Measurements from ENCODE around the gene TEAD3. TPM values are rescaled to one million over a fixed set of nuclear protein-coding genes. Genes with fewer than 3 reads are reported as not detected.
"Not testable (repeated sequence)": the region's sequence is repeated elsewhere in the genome, so short reads cannot be mapped to it uniquely, and the experiment has no call there.

The TEAD3 gene
- total RNA-seq (1 to 10 TPM; 1.8 to 6.4 TPM), polyA plus RNA-seq (ENCODE audit: insufficient read length in 2 of 2) (1 to 10 TPM; 7.2 to 8.7 TPM)
- long read RNA-seq, donor 1 = 0 reads
- long read RNA-seq, donor 2 = 0 reads
- long read RNA-seq, donor 3 = 0 reads
- long read RNA-seq, donor 4, partial matches to known transcripts = 0 of 8 reads
- long read RNA-seq, donor 4, other reads (novel, unspliced or antisense) = 8 of 8 reads

DNA sequence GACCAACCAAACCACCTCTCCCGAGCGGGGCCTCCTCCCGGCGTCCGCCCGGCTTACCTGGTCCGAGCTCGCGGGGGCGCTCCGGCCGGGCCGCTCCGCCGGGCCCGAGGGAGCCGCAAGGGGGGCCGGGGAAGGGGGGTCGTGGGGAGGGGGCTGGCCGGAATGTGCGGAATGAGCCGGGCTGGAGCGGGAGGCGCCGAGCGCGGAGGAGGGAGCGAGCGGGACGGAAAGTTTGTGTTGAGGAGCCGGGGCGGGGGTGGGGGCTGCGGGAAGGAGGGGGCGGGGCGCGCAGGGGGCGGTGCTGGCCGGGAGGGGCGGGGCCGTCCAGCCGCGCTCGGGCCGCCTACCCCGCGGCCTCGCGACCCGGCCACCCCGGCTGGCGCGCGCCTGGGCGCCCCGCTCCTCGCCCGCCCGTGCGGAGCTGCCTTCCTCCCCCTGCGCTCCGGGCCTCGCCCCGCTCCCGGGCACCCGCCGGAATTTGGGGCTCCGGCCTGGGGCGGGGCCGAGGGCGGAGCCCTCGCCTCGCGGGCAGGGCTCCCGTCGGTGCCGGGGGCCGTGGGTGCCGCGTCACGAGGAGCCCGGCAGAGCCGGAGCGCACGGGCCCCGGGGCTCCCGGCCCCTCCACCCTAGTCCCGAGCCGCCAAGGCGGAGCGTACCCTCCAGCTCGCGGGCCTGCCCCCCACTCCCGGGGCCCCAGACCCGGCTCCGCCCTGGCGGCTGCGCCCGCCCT lies at the start of gene TEAD3:
Gene TEAD3 (minus strand): TSS at position 239 of the 730 bp plus-strand sequence.
- peaks cover 2% of the 10 kb centered on the region for H3K36me3 ChIP-seq (ENCODE audit: control insufficient read depth, insufficient read depth, low read length)
- H3K9me3 ChIP-seq (ENCODE audit: control insufficient read depth, insufficient read depth, low read length) = no peaks in the 10 kb centered on the region
- peak in 2 of 6 donors; percentile 27 to 69 for DNase-seq (ENCODE audit: low read depth in 4 of 6, low spot score in 6 of 6)
- under 1% methylated on average over 64 of the region's 98 CpGs for WGBS (ENCODE audit: insufficient coverage)
- peaks cover 24% of the 10 kb centered on the region for H3K27me3 ChIP-seq (ENCODE audit: control insufficient read depth, insufficient read depth, low read length)
- peaks cover 36% of the 10 kb centered on the region for H3K4me1 ChIP-seq (ENCODE audit: control insufficient read depth, insufficient read depth, low read length)
- H3K27ac ChIP-seq (ENCODE audit: low read depth, low read length) = peak within 1 kb of the TSS; percentile 57
- peak within 1 kb of the TSS; percentile 57 for H3K4me3 ChIP-seq (ENCODE audit: low read depth, low read length)

DNA sequence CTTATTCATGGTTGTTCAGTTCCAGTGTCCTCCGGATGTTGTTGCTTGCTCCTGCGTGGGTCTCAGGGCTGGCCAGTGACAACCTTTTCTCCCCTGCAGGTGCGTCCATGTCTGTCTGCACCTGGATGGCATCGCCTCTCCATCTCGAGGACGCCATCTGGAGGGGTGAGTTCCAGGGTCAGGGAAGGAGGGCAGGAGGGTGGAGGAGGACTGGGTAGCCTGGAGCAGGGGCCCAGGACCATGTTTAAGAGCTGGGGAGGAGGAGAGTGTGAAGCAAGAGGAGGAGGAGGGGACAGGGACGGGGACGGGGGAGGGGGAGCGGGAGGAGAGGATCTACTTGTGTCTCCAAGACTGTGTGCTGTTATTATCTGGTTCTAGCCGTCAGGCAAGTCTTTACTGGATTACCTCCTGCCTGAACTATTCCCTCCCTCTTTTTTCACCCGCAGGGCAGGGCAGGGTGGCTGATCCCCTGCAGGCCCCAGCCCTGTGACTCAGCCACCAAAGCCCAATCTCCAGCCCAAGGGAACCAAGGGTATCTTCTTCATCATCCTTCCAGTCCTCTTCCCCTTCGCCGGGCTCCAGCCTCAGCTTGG lies 48.0 kb upstream of the TEAD3 start:
- DNase-seq (ENCODE audit: low read depth in 4 of 6, low spot score in 6 of 6) = no peak
- 60% methylated on average over 9 of the region's 13 CpGs for WGBS (ENCODE audit: insufficient coverage)

DNA sequence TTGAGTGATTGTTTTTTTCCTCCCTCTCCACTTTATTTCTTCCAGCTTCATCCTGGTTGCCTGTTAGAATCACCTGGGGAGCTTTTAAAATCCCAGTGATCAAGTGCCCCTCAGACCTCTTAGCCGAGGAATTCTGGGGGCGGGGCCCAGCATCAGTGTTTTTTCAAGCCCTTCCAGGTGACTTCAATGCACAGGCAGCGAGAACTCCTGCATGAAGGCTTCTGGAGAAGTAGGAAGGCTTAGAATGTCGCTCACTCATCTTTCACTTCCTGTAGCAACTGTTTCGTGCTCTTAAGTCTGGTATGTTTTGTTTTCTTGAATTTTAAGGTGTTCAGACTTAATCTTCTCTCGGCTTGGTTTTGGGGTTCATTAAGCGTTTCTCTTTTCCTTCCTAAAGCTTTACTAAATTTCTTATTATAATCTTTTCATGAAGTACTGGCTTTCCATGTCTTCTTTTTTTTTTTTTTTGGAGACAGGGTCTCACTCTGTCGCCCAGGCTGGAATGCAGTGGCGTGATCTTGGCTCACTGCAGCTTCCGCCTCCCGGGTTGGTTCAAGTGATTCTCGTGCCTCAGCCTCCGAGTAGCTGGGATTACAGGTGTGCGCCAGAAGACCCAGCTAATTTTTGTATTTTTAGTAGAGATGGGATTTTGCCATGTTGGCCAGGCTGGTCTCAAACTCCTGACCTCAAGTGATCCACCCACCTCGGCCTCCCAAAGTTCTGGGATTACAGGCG lies 46.7 kb upstream of the TEAD3 start:
- H3K4me3 ChIP-seq (ENCODE audit: low read depth, low read length) = no peak overlapping the region
- DNase-seq (ENCODE audit: low read depth in 4 of 6, low spot score in 6 of 6) = no peak
- H3K36me3 ChIP-seq (ENCODE audit: control insufficient read depth, insufficient read depth, low read length) = no peaks in the 10 kb centered on the region
- H3K27ac ChIP-seq (ENCODE audit: low read depth, low read length) = no peak overlapping the region
- H3K9me3 ChIP-seq (ENCODE audit: control insufficient read depth, insufficient read depth, low read length) = no peaks in the 10 kb centered on the region
- no peaks in the 10 kb centered on the region for H3K27me3 ChIP-seq (ENCODE audit: control insufficient read depth, insufficient read depth, low read length)
- 86% methylated on average over 10 of the region's 16 CpGs for WGBS (ENCODE audit: insufficient coverage)
- no peaks in the 10 kb centered on the region for H3K4me1 ChIP-seq (ENCODE audit: control insufficient read depth, insufficient read depth, low read length)

More for the DNA sequence above, 48.0 kb upstream of the TEAD3 start:
- no peaks in the 10 kb centered on the region for H3K27me3 ChIP-seq (ENCODE audit: control insufficient read depth, insufficient read depth, low read length)
- no peaks in the 10 kb centered on the region for H3K9me3 ChIP-seq (ENCODE audit: control insufficient read depth, insufficient read depth, low read length)
- no peak overlapping the region for H3K27ac ChIP-seq (ENCODE audit: low read depth, low read length)
- no peaks in the 10 kb centered on the region for H3K36me3 ChIP-seq (ENCODE audit: control insufficient read depth, insufficient read depth, low read length)
- no peaks in the 10 kb centered on the region for H3K4me1 ChIP-seq (ENCODE audit: control insufficient read depth, insufficient read depth, low read length)
- no peak overlapping the region for H3K4me3 ChIP-seq (ENCODE audit: low read depth, low read length)

DNA sequence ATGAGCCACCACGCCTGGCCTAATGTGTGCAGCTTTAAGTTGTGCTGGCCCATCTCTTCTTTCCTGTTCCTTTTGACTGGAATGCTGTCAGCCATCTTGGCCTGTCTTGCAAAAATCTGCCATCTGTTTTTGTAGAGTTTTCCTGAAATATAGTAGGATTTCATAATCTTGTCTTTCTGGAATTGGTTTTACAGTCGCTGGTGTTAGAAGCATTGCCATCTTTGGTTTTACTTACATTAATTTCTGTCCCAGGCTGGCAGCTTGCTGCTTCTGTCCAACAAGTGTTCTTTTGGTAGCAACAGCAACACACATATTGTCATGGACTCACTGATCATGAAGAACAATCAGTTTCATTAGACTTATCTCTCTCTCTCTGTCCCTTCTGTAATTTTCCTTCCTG lies 45.0 kb upstream of the TEAD3 start:
- Histone ChIP-seq H3K9me3 (ENCODE audit: control insufficient read depth, insufficient read depth, low read length) (no peaks in the 10 kb centered on the region), H3K4me3 (ENCODE audit: low read depth, low read length) (no peak overlapping the region), H3K4me1 (ENCODE audit: control insufficient read depth, insufficient read depth, low read length) (no peaks in the 10 kb centered on the region), H3K27me3 (ENCODE audit: control insufficient read depth, insufficient read depth, low read length) (no peaks in the 10 kb centered on the region), H3K27ac (ENCODE audit: low read depth, low read length) (no peak overlapping the region), H3K36me3 (ENCODE audit: control insufficient read depth, insufficient read depth, low read length) (no peaks in the 10 kb centered on the region)
- WGBS (ENCODE audit: insufficient coverage) = 96% methylated on average over 2 of the region's 2 CpGs
- peak in 1 of 6 donors; percentile 53 for DNase-seq (ENCODE audit: low read depth in 4 of 6, low spot score in 6 of 6)

DNA sequence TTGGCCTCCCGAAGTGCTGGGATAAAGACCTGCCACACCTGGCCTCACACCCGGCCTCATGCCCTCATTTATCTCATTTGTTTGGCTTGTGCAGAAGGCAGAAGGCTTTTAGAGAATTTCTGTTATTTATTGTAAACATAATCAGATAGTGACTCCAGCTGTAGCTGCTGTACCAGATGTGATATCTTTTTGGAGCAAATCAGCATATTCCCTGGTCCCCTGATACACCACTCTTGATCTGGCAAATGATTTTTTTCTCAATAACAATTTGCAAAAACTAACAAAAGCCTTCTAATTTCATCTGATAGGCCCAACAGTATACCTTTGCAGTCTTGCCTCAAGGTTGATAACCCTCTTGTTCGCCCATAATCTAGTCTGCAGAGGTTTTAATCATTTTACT lies 42.3 kb upstream of the TEAD3 start:
- Histone ChIP-seq H3K9me3 (ENCODE audit: control insufficient read depth, insufficient read depth, low read length) (no peaks in the 10 kb centered on the region), H3K4me3 (ENCODE audit: low read depth, low read length) (no peak overlapping the region), H3K4me1 (ENCODE audit: control insufficient read depth, insufficient read depth, low read length) (peaks cover 7% of the 10 kb centered on the region), H3K27me3 (ENCODE audit: control insufficient read depth, insufficient read depth, low read length) (no peaks in the 10 kb centered on the region), H3K27ac (ENCODE audit: low read depth, low read length) (no peak overlapping the region), H3K36me3 (ENCODE audit: control insufficient read depth, insufficient read depth, low read length) (no peaks in the 10 kb centered on the region)
- WGBS (ENCODE audit: insufficient coverage) = no CpG with 5 or more reads among the region's 3 CpGs
- peak in 1 of 6 donors; percentile 21 for DNase-seq (ENCODE audit: low read depth in 4 of 6, low spot score in 6 of 6)

DNA sequence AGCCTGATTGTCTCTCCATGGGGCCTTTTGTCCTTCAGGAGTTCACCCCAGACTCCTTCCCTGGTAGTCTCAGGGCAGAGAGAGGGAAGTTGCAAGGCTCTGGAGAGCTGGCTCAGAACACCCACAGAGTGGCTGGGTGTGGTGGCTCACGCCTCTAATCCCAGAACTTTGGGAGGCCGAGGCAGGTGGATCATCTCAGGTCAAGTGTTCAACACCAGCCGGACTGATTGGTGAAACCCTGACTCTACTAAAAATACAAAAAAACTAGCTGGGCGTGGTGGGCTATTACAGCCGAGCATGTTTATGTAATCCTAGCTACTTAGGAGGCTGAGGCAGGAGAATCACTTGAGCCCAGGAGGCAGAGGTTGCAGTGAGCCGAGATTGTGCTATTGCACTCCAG lies 39.0 kb upstream of the TEAD3 start:
- peaks cover 11% of the 10 kb centered on the region for H3K4me1 ChIP-seq (ENCODE audit: control insufficient read depth, insufficient read depth, low read length)
- not testable (repeated sequence) for H3K27ac ChIP-seq (ENCODE audit: low read depth, low read length); DNase-seq (ENCODE audit: low read depth in 4 of 6, low spot score in 6 of 6); H3K27me3 ChIP-seq (ENCODE audit: control insufficient read depth, insufficient read depth, low read length); H3K36me3 ChIP-seq (ENCODE audit: control insufficient read depth, insufficient read depth, low read length); H3K4me3 ChIP-seq (ENCODE audit: low read depth, low read length); H3K9me3 ChIP-seq (ENCODE audit: control insufficient read depth, insufficient read depth, low read length)
- WGBS (ENCODE audit: insufficient coverage) = 94% methylated on average over 2 of the region's 6 CpGs

DNA sequence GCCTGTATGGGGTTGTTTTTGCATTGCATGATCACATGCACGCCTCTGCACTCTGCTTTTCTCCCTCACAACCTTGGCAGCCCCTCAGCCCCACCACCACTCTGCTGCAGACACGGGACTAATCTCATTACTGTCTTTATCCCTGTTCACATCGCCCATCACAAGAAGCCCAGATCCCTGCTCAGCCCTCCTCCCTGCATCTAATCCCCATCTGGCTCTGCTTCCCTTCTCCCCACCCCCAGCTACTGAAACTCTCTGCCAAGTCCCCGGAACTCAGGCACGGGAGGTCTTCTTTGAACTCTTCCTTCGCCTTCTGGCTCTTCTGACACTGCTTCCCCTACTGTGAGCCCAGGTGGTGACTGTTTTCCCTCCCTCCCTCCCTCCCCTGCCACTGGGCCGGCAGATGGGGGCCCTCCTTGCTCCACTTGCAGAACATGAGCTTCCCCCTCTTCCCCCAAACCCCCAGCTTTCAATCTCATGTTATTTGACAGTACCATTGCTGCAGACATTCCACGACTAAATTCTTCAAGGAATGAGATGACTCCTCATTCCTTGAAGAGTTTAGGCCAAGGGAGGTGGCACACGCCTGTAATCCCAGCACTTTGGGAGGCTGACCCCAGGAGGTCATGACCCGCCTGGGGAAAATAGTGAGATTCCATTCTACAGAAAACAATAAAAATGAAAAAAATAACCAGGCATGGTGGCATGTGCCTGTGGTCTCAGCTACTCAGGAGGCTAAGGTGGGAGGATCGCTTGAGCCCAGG lies 37.7 kb upstream of the TEAD3 start:
- H3K9me3 ChIP-seq (ENCODE audit: control insufficient read depth, insufficient read depth, low read length) = no peaks in the 10 kb centered on the region
- DNase-seq (ENCODE audit: low read depth in 4 of 6, low spot score in 6 of 6) = peak in 4 of 6 donors; percentile 13 to 91 (median 49)
- no peaks in the 10 kb centered on the region for H3K27me3 ChIP-seq (ENCODE audit: control insufficient read depth, insufficient read depth, low read length)
- H3K4me3 ChIP-seq (ENCODE audit: low read depth, low read length) = no peak overlapping the region
- no peak overlapping the region for H3K27ac ChIP-seq (ENCODE audit: low read depth, low read length)
- H3K4me1 ChIP-seq (ENCODE audit: control insufficient read depth, insufficient read depth, low read length) = peaks cover 11% of the 10 kb centered on the region
- 21% methylated on average over 9 of the region's 11 CpGs for WGBS (ENCODE audit: insufficient coverage)
- H3K36me3 ChIP-seq (ENCODE audit: control insufficient read depth, insufficient read depth, low read length) = no peaks in the 10 kb centered on the region

DNA sequence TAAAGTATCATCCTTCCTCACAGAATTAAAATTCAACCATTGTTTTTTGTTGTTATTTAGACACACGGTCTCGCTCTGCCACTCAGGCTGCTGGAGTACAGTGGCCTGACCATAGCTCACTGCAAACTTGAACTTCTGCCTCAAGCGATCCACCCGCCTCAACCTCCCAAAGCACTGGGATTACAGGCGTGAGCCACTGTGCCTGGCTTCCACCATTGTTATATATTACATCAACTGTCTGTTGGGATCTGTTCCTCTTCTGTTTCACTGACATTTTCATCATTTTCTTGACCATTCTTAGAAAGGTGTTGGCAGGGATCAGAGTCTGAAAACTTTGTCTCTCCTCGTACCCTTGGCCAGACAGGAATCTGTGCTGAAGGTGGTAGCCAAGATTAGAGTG lies 37.1 kb upstream of the TEAD3 start:
- WGBS (ENCODE audit: insufficient coverage) = 60% methylated on average over 5 of the region's 6 CpGs
- H3K9me3 ChIP-seq (ENCODE audit: control insufficient read depth, insufficient read depth, low read length) = no peaks in the 10 kb centered on the region
- H3K4me3 ChIP-seq (ENCODE audit: low read depth, low read length) = no peak overlapping the region
- H3K4me1 ChIP-seq (ENCODE audit: control insufficient read depth, insufficient read depth, low read length) = peaks cover 11% of the 10 kb centered on the region
- H3K27me3 ChIP-seq (ENCODE audit: control insufficient read depth, insufficient read depth, low read length) = no peaks in the 10 kb centered on the region
- no peak overlapping the region for H3K27ac ChIP-seq (ENCODE audit: low read depth, low read length)
- DNase-seq (ENCODE audit: low read depth in 4 of 6, low spot score in 6 of 6) = no peak
- H3K36me3 ChIP-seq (ENCODE audit: control insufficient read depth, insufficient read depth, low read length) = no peaks in the 10 kb centered on the region

DNA sequence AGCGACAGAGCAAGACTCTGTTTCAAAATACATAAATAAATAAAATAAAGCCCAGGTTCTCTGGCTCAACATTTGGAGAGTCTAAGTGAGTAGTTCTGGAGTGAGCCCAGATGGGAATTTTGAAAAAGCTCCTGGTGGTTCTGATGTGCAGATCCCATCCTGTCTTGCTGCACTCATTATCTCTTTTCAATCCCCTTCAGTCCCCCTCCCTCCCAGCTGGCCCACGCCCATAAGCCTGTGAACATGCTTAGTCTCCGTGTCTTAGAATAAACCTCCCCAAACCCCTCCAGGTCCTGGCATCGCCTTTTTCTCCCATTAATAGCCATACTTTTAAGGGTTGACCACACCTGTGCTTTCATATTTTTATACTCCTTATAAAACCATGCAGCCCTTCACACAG lies 35.2 kb upstream of the TEAD3 start:
- H3K27ac ChIP-seq (ENCODE audit: low read depth, low read length) = no peak overlapping the region
- H3K4me1 ChIP-seq (ENCODE audit: control insufficient read depth, insufficient read depth, low read length) = peaks cover 11% of the 10 kb centered on the region
- no peaks in the 10 kb centered on the region for H3K9me3 ChIP-seq (ENCODE audit: control insufficient read depth, insufficient read depth, low read length)
- H3K36me3 ChIP-seq (ENCODE audit: control insufficient read depth, insufficient read depth, low read length) = no peaks in the 10 kb centered on the region
- WGBS (ENCODE audit: insufficient coverage) = 85% methylated on average over 3 of the region's 4 CpGs
- no peaks in the 10 kb centered on the region for H3K27me3 ChIP-seq (ENCODE audit: control insufficient read depth, insufficient read depth, low read length)
- no peak overlapping the region for H3K4me3 ChIP-seq (ENCODE audit: low read depth, low read length)
- DNase-seq (ENCODE audit: low read depth in 4 of 6, low spot score in 6 of 6) = no peak
